Colon (tissue), 2 donors: ENCODE measurements around the gene PTPRE.

ENCODE experiments used
- FAIRE-seq: peaks from 2 replicates; lab custom pipeline; 2012; peaks lifted over from hg19 to GRCh38; lab: Jason Lieb, UNC
- donor health status: control.
- donor health status: control.

Gene PTPRE

GRCh38 chr10:128061306-128062300 lies 154.7 kb downstream of the PTPRE start:
- no peak for FAIRE-seq

GRCh38 chr10:128062331-128062880 lies 155.5 kb downstream of the PTPRE start:
- no peak for FAIRE-seq

- FAIRE-seq = no peak
Observed at GRCh38 chr10:128062881-128063563, 156.1 kb downstream of the PTPRE start.

- no peak for FAIRE-seq
Observed at GRCh38 chr10:128063736-128064107, 156.8 kb downstream of the PTPRE start.

GRCh38 chr10:128064108-128064969 lies 157.4 kb downstream of the PTPRE start:
- FAIRE-seq = no peak

GRCh38 chr10:128064970-128065580 lies 158.2 kb downstream of the PTPRE start:
- no peak for FAIRE-seq

- no peak for FAIRE-seq
Observed at GRCh38 chr10:128065881-128066534, 159.1 kb downstream of the PTPRE start.

GRCh38 chr10:128066870-128067382 lies 160.0 kb downstream of the PTPRE start:
- no peak for FAIRE-seq

- no peak for FAIRE-seq
Observed at GRCh38 chr10:128067691-128068397, 160.9 kb downstream of the PTPRE start.

GRCh38 chr10:128068398-128069285 lies 161.7 kb downstream of the PTPRE start:
- FAIRE-seq = no peak

GRCh38 chr10:128069351-128070051 lies 162.6 kb downstream of the PTPRE start:
- FAIRE-seq = no peak

GRCh38 chr10:128070161-128070560 lies 163.3 kb downstream of the PTPRE start:
- no peak for FAIRE-seq

GRCh38 chr10:128070721-128071416 lies 164.0 kb downstream of the PTPRE start:
- no peak for FAIRE-seq

GRCh38 chr10:128071417-128071782 lies 164.5 kb downstream of the PTPRE start:
- no peak for FAIRE-seq

GRCh38 chr10:128072046-128072445 lies 165.1 kb downstream of the PTPRE start:
- FAIRE-seq = no peak

GRCh38 chr10:128072941-128073645 lies 166.2 kb downstream of the PTPRE start:
- FAIRE-seq = no peak

GRCh38 chr10:128073890-128074289 lies 167.0 kb downstream of the PTPRE start:
- FAIRE-seq = no peak
